DND-41 (cell line): ENCODE data around the gene LAMA2.

Experiments used
- ATAC-seq: fragments of 200-7000 bp; cut with Tn5 transposase; 3 replicates; pipeline ENCODE4 v1.9.1; 2021; ENCODE audit warnings: low read depth; ENCODE audit not compliant: insufficient read depth
- DNase-seq: peaks from one replicate; pipeline ENCODE4 v3.0.0-alpha.2; 2020
- H2AFZ ChIP-seq: 2 replicates; pipeline ENCODE4 v1.6.0; 2012; ENCODE audit warnings: low read depth, low read length
- H3K27ac ChIP-seq: 2 replicates; pipeline ENCODE4 v1.5.1; 2012; ENCODE audit warnings: low read length, inconsistent platforms
- H3K27me3 ChIP-seq: fragments of 200-600 bp; sonication (generic); 2 replicates; pipeline ENCODE4 v1.6.0; 2012; ENCODE audit warnings: low read length, mild to moderate bottlenecking, inconsistent platforms; ENCODE audit not compliant: insufficient read depth, poor library complexity
- H3K36me3 ChIP-seq: 2 replicates; pipeline ENCODE4 v1.5.1; 2012; ENCODE audit warnings: low read length, inconsistent platforms; ENCODE audit not compliant: insufficient read depth
- H3K4me1 ChIP-seq: 2 replicates; pipeline ENCODE4 v1.5.1; 2012; ENCODE audit warnings: mild to moderate bottlenecking, low read length; ENCODE audit not compliant: insufficient read depth
- H3K4me2 ChIP-seq: 2 replicates; pipeline ENCODE4 v1.6.0; 2012; ENCODE audit warnings: mild to moderate bottlenecking, moderate library complexity, low read length, inconsistent platforms; ENCODE audit not compliant: insufficient read depth
- H3K4me3 ChIP-seq, 2 experiments: fragments of 200-600 bp in 1 of 2; shearing (Covaris generic) in 1 of 2; 2 replicates each; pipeline ENCODE4 v1.5.1; 2012 to 2016; ENCODE audit warnings: inconsistent platforms in 2 of 2, low read length in 2 of 2, mild to moderate bottlenecking in 2 of 2, low read depth in 1 of 2, moderate library complexity in 1 of 2
- H3K79me2 ChIP-seq: 2 replicates; pipeline ENCODE4 v1.6.0; 2012; ENCODE audit warnings: low read length, inconsistent platforms; ENCODE audit not compliant: insufficient read depth
- H3K9ac ChIP-seq: 2 replicates; pipeline ENCODE4 v1.6.0; 2012; ENCODE audit warnings: low read depth, mild to moderate bottlenecking, inconsistent platforms, low read length, moderate library complexity
- H3K9me3 ChIP-seq: 2 replicates; pipeline ENCODE4 v1.5.1; 2012; ENCODE audit warnings: low read length, moderate library complexity, mild to moderate bottlenecking, inconsistent platforms; ENCODE audit not compliant: insufficient read depth, severe bottlenecking
- H4K20me1 ChIP-seq: 2 replicates; pipeline ENCODE4 v1.6.0; 2012; ENCODE audit warnings: low read length; ENCODE audit not compliant: insufficient read depth
- CTCF ChIP-seq: IDR thresholded peaks from 2 replicates; pipeline ENCODE4 v1.5.1; 2012; ENCODE audit warnings: borderline replicate concordance, low read length, moderate library complexity, mild to moderate bottlenecking; ENCODE audit not compliant: poor library complexity, severe bottlenecking; ENCODE audit errors: extremely low read depth
- EZH2 ChIP-seq: IDR thresholded peaks from 3 replicates; pipeline ENCODE4 v1.6.1; 2012; ENCODE audit warnings: borderline replicate concordance, low read depth, mild to moderate bottlenecking, moderate library complexity, low read length, inconsistent platforms; ENCODE audit not compliant: severe bottlenecking

Gene LAMA2

GRCh38 chr6:129390900-129391299 lies 508.0 kb downstream of the LAMA2 start:
- Histone ChIP-seq H3K4me3 (no peak overlapping the region), H3K27ac (no peak overlapping the region), H3K79me2 (no peaks in the 10 kb centered on the region), H3K9ac (no peak overlapping the region), H4K20me1 (no peaks in the 10 kb centered on the region), H3K36me3 (no peaks in the 10 kb centered on the region), H3K9me3 (no peaks in the 10 kb centered on the region), H3K27me3 (no peaks in the 10 kb centered on the region), H3K4me2 (no peak overlapping the region), H2AFZ (no peak overlapping the region), H3K4me1 (no peaks in the 10 kb centered on the region)
- TF ChIP-seq EZH2, result no peak
- no peak for TF ChIP-seq CTCF
- ATAC-seq (no peak), DNase-seq (no peak)

GRCh38 chr6:129393654-129394053 lies 510.7 kb downstream of the LAMA2 start:
- DNase-seq, result no peak

GRCh38 chr6:129398764-129399163 lies 515.8 kb downstream of the LAMA2 start:
- no peaks in the 10 kb centered on the region for H3K36me3 ChIP-seq
- H4K20me1 ChIP-seq, result no peaks in the 10 kb centered on the region
- peaks cover 3% of the 10 kb centered on the region for H3K27me3 ChIP-seq
- H3K9ac ChIP-seq, result no peak overlapping the region
- no peak overlapping the region for H3K4me3 ChIP-seq
- no peak overlapping the region for H3K4me2 ChIP-seq
- no peak for ATAC-seq
- DNase-seq, result no peak
- no peaks in the 10 kb centered on the region for H3K4me1 ChIP-seq
- H2AFZ ChIP-seq, result no peak overlapping the region
- no peaks in the 10 kb centered on the region for H3K79me2 ChIP-seq
- H3K27ac ChIP-seq, result no peak overlapping the region
- TF ChIP-seq CTCF (no peak), EZH2 (no peak)
- H3K9me3 ChIP-seq, result no peaks in the 10 kb centered on the region

More at GRCh38 chr6:129393654-129394053, 510.7 kb downstream of the LAMA2 start:
- TF ChIP-seq CTCF, result no peak
- TF ChIP-seq EZH2, result no peak
- H3K27ac ChIP-seq, result no peak overlapping the region
- H3K36me3 ChIP-seq, result no peaks in the 10 kb centered on the region
- H3K9ac ChIP-seq, result no peak overlapping the region
- no peak overlapping the region for H3K4me3 ChIP-seq
- no peak overlapping the region for H3K4me2 ChIP-seq
- ATAC-seq, result no peak
- H3K9me3 ChIP-seq, result no peaks in the 10 kb centered on the region
- H2AFZ ChIP-seq, result no peak overlapping the region
- H4K20me1 ChIP-seq, result no peaks in the 10 kb centered on the region
- H3K79me2 ChIP-seq, result no peaks in the 10 kb centered on the region
- no peaks in the 10 kb centered on the region for H3K4me1 ChIP-seq
- peaks cover 3% of the 10 kb centered on the region for H3K27me3 ChIP-seq

GRCh38 chr6:129402244-129402643 lies 519.3 kb downstream of the LAMA2 start:
- Histone ChIP-seq H3K4me1 (no peaks in the 10 kb centered on the region), H3K27ac (no peak overlapping the region), H3K4me3 (no peak overlapping the region), H3K36me3 (no peaks in the 10 kb centered on the region), H3K27me3 (no peaks in the 10 kb centered on the region), H3K4me2 (no peak overlapping the region), H3K9ac (no peak overlapping the region), H4K20me1 (no peaks in the 10 kb centered on the region), H3K9me3 (no peaks in the 10 kb centered on the region), H2AFZ (no peak overlapping the region), H3K79me2 (no peaks in the 10 kb centered on the region)
- no peak for DNase-seq
- ATAC-seq, result no peak
- TF ChIP-seq CTCF, result no peak
- TF ChIP-seq EZH2, result no peak
